Testis (tissue), 2 donors: ENCODE results near the gene GPD2.

Experiments
- POLR2A ChIP-seq: fragments of 450-650 bp; IDR thresholded peaks from one replicate; pipeline ENCODE4 v1.6.1; 2017; ENCODE audit warnings: antibody characterized with exemption, mild to moderate bottlenecking, moderate library complexity
- TF ChIP-seq, protein P1 (sequence below), 3 experiments: fragments of 450-650 bp in 2 of 3; fragments of 200-600 bp in 1 of 3; sonication (generic) in 1 of 3; IDR thresholded peaks; one replicate each; pipeline ENCODE4 v1.5.1; 2016 to 2019; ENCODE audit warnings: antibody characterized with exemption in 3 of 3, mild to moderate bottlenecking in 2 of 3, moderate library complexity in 1 of 3

DNA sequence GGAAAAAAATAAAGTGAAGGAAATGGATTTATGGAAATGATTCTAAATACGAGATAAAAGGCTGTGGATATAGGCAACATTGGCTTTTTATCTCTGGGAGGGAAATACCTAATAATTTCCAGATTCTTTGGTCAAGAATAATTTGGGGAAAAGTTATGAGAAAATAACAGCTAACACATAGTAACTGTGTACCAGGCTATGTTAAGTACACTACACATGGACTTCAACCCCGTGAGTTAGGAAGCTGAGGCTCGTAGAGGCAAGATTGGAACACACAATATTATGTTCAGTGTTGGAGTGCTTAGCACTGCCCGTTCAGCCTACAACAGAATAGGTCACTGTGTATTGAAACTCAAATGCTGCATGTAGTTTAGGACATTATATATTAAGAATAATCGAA, 34.3 kb upstream of the GPD2 start:
- TF ChIP-seq, protein P1, sequence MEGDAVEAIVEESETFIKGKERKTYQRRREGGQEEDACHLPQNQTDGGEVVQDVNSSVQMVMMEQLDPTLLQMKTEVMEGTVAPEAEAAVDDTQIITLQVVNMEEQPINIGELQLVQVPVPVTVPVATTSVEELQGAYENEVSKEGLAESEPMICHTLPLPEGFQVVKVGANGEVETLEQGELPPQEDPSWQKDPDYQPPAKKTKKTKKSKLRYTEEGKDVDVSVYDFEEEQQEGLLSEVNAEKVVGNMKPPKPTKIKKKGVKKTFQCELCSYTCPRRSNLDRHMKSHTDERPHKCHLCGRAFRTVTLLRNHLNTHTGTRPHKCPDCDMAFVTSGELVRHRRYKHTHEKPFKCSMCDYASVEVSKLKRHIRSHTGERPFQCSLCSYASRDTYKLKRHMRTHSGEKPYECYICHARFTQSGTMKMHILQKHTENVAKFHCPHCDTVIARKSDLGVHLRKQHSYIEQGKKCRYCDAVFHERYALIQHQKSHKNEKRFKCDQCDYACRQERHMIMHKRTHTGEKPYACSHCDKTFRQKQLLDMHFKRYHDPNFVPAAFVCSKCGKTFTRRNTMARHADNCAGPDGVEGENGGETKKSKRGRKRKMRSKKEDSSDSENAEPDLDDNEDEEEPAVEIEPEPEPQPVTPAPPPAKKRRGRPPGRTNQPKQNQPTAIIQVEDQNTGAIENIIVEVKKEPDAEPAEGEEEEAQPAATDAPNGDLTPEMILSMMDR (IDR thresholded peaks at IDR 0.05): no peak
- no peak for TF ChIP-seq POLR2A
